ENCODE measurements around the gene OTOF. TPM values are rescaled to one million over a fixed set of nuclear protein-coding genes. Genes with fewer than 3 reads are reported as not detected.

The OTOF gene
- total RNA-seq, 2 experiments from 2014 or later = 0.71 to 0.75 TPM

DNA sequence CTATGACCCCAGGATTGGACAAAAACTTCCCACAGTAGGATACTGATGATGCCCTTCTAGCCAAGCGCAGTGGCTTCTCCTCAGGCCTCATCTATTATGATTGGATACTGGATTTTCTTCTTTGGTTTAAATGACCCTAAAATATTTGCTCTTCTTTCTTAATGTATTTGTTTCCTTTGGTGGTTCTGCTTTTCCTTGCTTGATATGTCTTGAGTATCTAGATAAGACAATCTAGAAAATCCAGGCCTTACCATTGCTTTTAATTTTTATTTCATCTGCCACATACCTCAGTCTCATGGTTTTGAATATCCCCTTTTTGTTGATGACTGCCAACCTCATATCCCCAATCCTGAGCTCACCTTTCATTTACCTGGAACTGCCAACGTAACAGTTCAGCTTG is 35.6 kb downstream of the OTOF start:
- no peaks in the 10 kb centered on the region for H3K27me3 ChIP-seq (ENCODE audit: control insufficient read depth in 1 of 2, insufficient read depth in 2 of 2, low read length in 2 of 2)
- Mint-ChIP-seq H3K9me3 (no peaks in the 10 kb centered on the region), H3K4me3 (no peak overlapping the region), H3K27ac (no peak overlapping the region), H3K4me1 (ENCODE audit: low read depth) (no peaks in the 10 kb centered on the region), H3K36me3 (ENCODE audit: low read depth) (no peaks in the 10 kb centered on the region), H3K27me3 (peaks cover 5% of the 10 kb centered on the region)
- no peak overlapping the region for H3K4me3 ChIP-seq (ENCODE audit: low read length)
- H3K9me3 ChIP-seq (ENCODE audit: control insufficient read depth in 1 of 2, insufficient read depth in 1 of 2, low read length in 2 of 2) = no peaks in the 10 kb centered on the region
- H3K4me1 ChIP-seq (ENCODE audit: insufficient read depth, low read length) = no peaks in the 10 kb centered on the region
- POLR2A ChIA-PET = interaction anchor here (0.9 kb wide), 1 partner anchor 9 kb away, joined by 3 read pairs; no protein-coding TSS in a partner anchor
- intact Hi-C loops (cut with DNase I, micrococcal nuclease) = no loop called here
- ATAC-seq (ENCODE audit: poor library complexity) = no peak
- H3K27ac ChIP-seq (ENCODE audit: low read depth in 1 of 2, low read length in 2 of 2) = no peak overlapping the region
- no peaks in the 10 kb centered on the region for H3K36me3 ChIP-seq (ENCODE audit: insufficient read depth, low read length)
- CTCF ChIA-PET = no interaction called here
- no peak for TF ChIP-seq CTCF (IDR thresholded peaks at IDR 0.05)
- no peak for DNase-seq

GRCh38 chr2:26438926-26439325 is 39.0 kb downstream of the OTOF start:
- Histone ChIP-seq H3K9me3 (ENCODE audit: control insufficient read depth in 1 of 2, insufficient read depth in 1 of 2, low read length in 2 of 2) (no peaks in the 10 kb centered on the region), H3K4me1 (ENCODE audit: insufficient read depth, low read length) (no peaks in the 10 kb centered on the region), H3K27ac (ENCODE audit: low read depth in 1 of 2, low read length in 2 of 2) (no peak overlapping the region), H3K4me3 (ENCODE audit: low read length) (no peak overlapping the region), H3K27me3 (ENCODE audit: control insufficient read depth in 1 of 2, insufficient read depth in 2 of 2, low read length in 2 of 2) (no peaks in the 10 kb centered on the region), H3K36me3 (ENCODE audit: insufficient read depth, low read length) (no peaks in the 10 kb centered on the region)
- ATAC-seq (ENCODE audit: poor library complexity) (no peak), DNase-seq (no peak)
- intact Hi-C loops (cut with DNase I, micrococcal nuclease) = no loop called here
- Mint-ChIP-seq H3K4me3 (no peak overlapping the region), H3K36me3 (ENCODE audit: low read depth) (no peaks in the 10 kb centered on the region), H3K27ac (no peak overlapping the region), H3K9me3 (no peaks in the 10 kb centered on the region), H3K27me3 (peaks cover 5% of the 10 kb centered on the region), H3K4me1 (ENCODE audit: low read depth) (no peaks in the 10 kb centered on the region)
- POLR2A ChIA-PET = no interaction called here
- TF ChIP-seq CTCF (IDR thresholded peaks at IDR 0.05) = no peak
- CTCF ChIA-PET = no interaction called here

DNA sequence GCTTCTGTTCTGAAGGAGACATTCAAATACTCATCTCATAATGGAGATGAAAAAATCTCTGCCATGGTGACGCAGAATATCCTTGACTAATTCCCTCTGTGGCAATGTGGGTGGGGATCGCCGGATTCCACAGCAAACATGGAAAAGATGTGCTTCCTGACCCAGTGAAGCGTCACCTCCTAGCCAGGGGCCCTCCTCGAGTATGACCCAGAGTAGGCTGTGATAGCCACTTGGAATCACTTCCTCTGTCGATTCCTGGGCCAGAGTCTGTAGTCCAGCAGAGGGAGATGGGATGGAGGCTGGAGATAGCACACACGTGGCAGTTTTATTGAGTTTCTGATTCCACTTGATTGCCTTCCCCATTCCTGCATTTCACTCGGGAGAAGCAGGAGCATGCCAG is 39.4 kb downstream of the OTOF start:
- intact Hi-C loops (cut with DNase I, micrococcal nuclease) = no loop called here
- Histone ChIP-seq H3K27me3 (ENCODE audit: control insufficient read depth in 1 of 2, insufficient read depth in 2 of 2, low read length in 2 of 2) (no peaks in the 10 kb centered on the region), H3K36me3 (ENCODE audit: insufficient read depth, low read length) (no peaks in the 10 kb centered on the region), H3K4me1 (ENCODE audit: insufficient read depth, low read length) (no peaks in the 10 kb centered on the region), H3K9me3 (ENCODE audit: control insufficient read depth in 1 of 2, insufficient read depth in 1 of 2, low read length in 2 of 2) (no peaks in the 10 kb centered on the region), H3K27ac (ENCODE audit: low read depth in 1 of 2, low read length in 2 of 2) (no peak overlapping the region), H3K4me3 (ENCODE audit: low read length) (no peak overlapping the region)
- DNase-seq = no peak
- no peaks in the 10 kb centered on the region for H3K36me3 Mint-ChIP-seq (ENCODE audit: low read depth)
- no peak overlapping the region for H3K27ac Mint-ChIP-seq
- H3K27me3 Mint-ChIP-seq = peaks cover 5% of the 10 kb centered on the region
- no peak for ATAC-seq (ENCODE audit: poor library complexity)
- CTCF ChIA-PET = no interaction called here
- no peak for TF ChIP-seq CTCF (IDR thresholded peaks at IDR 0.05)
- H3K4me3 Mint-ChIP-seq = no peak overlapping the region
- H3K9me3 Mint-ChIP-seq = no peaks in the 10 kb centered on the region
- POLR2A ChIA-PET = no interaction called here
- no peaks in the 10 kb centered on the region for H3K4me1 Mint-ChIP-seq (ENCODE audit: low read depth)

Measured in CD4-positive, alpha-beta T cell (primary cell).